ENCODE results near the gene SLC22A23.

Gene SLC22A23

GRCh38 chr6:3280866-3281465 is 175.9 kb downstream of the SLC22A23 start:
- DNase-seq = no peak

GRCh38 chr6:3280091-3280490 is 176.8 kb downstream of the SLC22A23 start:
- no peak for DNase-seq

- DNase-seq = no peak
Observed at GRCh38 chr6:3278691-3279090, 178.2 kb downstream of the SLC22A23 start.

- DNase-seq = no peak
Observed at GRCh38 chr6:3277851-3278416, 178.9 kb downstream of the SLC22A23 start.

GRCh38 chr6:3277251-3277650 is 179.6 kb downstream of the SLC22A23 start:
- no peak for DNase-seq

- no peak for DNase-seq
Observed at GRCh38 chr6:3276174-3277167, 180.4 kb downstream of the SLC22A23 start.

GRCh38 chr6:3273707-3274521 is 182.9 kb downstream of the SLC22A23 start:
- DNase-seq = no peak

- DNase-seq = no peak
Observed at GRCh38 chr6:3272911-3273547, 183.8 kb downstream of the SLC22A23 start.

- DNase-seq = no peak
Observed at GRCh38 chr6:3271756-3272155, 185.1 kb downstream of the SLC22A23 start.

GRCh38 chr6:3270258-3270657 is 186.6 kb downstream of the SLC22A23 start:
- no peak for DNase-seq

- no peak for DNase-seq
Observed at GRCh38 chr6:3269281-3269975, 187.4 kb downstream of the SLC22A23 start.

GRCh38 chr6:3268680-3269079 is 188.2 kb downstream of the SLC22A23 start:
- no peak for DNase-seq

- DNase-seq = no peak
Observed at GRCh38 chr6:3267162-3267561, 189.7 kb downstream of the SLC22A23 start.

- no peak for DNase-seq
Observed at GRCh38 chr6:3266170-3266569, 190.7 kb downstream of the SLC22A23 start.

GRCh38 chr6:3265671-3266070 is 191.2 kb downstream of the SLC22A23 start:
- DNase-seq = no peak

GRCh38 chr6:3264356-3264755 is 192.5 kb downstream of the SLC22A23 start:
- no peak for DNase-seq

- DNase-seq = no peak
Observed at GRCh38 chr6:3263096-3263495, 193.8 kb downstream of the SLC22A23 start.

GRCh38 chr6:3261921-3262320 is 194.9 kb downstream of the SLC22A23 start:
- DNase-seq = no peak

GRCh38 chr6:3261518-3261820 is 195.4 kb downstream of the SLC22A23 start:
- no peak for DNase-seq

GRCh38 chr6:3260772-3261517 is 195.9 kb downstream of the SLC22A23 start:
- no peak for DNase-seq

- no peak for DNase-seq
Observed at GRCh38 chr6:3260296-3260695, 196.6 kb downstream of the SLC22A23 start.

Measured in eye (tissue), 1 donor.